ENCODE measurements around the gene C21orf58. TPM values are rescaled to one million over a fixed set of nuclear protein-coding genes. Genes with fewer than 3 reads are reported as not detected.
"Not testable (repeated sequence)": the region's sequence is repeated elsewhere in the genome, so short reads cannot be mapped to it uniquely, and the experiment has no call there.

Gene C21orf58
- total RNA-seq: 10 to 100 TPM; 59.0 to 65.4 TPM

GRCh38 chr21:46323710-46324389 lies at the start of gene C21orf58, which contains the start of gene PCNT:
C21orf58 (minus strand) TSS chr21:46323870; CDS start chr21:46322738, 1,132 bp downstream.
PCNT (plus strand) TSS chr21:46324156; CDS start chr21:46324229, 73 bp downstream.
- peak within 1 kb of the TSS; percentile 99 for H3K27ac Mint-ChIP-seq
- peaks cover 59% of the 10 kb centered on the region for H3K36me3 Mint-ChIP-seq (ENCODE audit: low read depth)
- DNase-seq (peak; percentile 98), ATAC-seq (peak; percentile 87)
- peaks cover 46% of the 10 kb centered on the region for H3K4me1 Mint-ChIP-seq (ENCODE audit: low read depth)
- ChIA-PET CTCF (no interaction called here), POLR2A (interaction anchor here (0.8 to 1.4 kb wide), 6 partner anchors 27 to 132 kb away, joined by 3 to 8 read pairs (median 5); partner anchors contain the start of genes MCM3AP and YBEY)
- H3K27me3 Mint-ChIP-seq (ENCODE audit: low read depth): no peaks in the 10 kb centered on the region
- peak within 1 kb of the TSS; percentile 96 for H3K4me3 Mint-ChIP-seq
- H3K9me3 Mint-ChIP-seq (ENCODE audit: insufficient read depth): no peaks in the 10 kb centered on the region

- POLR2A ChIA-PET; H3K9me3 Mint-ChIP-seq (ENCODE audit: insufficient read depth); DNase-seq; ATAC-seq; H3K4me3 Mint-ChIP-seq; CTCF ChIA-PET; H3K27me3 Mint-ChIP-seq (ENCODE audit: low read depth); H3K27ac Mint-ChIP-seq: not testable (repeated sequence)
- H3K36me3 Mint-ChIP-seq (ENCODE audit: low read depth): peaks cover 42% of the 10 kb centered on the region
- peaks cover 23% of the 10 kb centered on the region for H3K4me1 Mint-ChIP-seq (ENCODE audit: low read depth)
Observed at GRCh38 chr21:46372947-46373346, 49.3 kb upstream of the C21orf58 start.

- no peaks in the 10 kb centered on the region for H3K9me3 Mint-ChIP-seq (ENCODE audit: insufficient read depth)
- H3K4me1 Mint-ChIP-seq (ENCODE audit: low read depth): peaks cover 29% of the 10 kb centered on the region
- peaks cover 46% of the 10 kb centered on the region for H3K36me3 Mint-ChIP-seq (ENCODE audit: low read depth)
- H3K27me3 Mint-ChIP-seq (ENCODE audit: low read depth): no peaks in the 10 kb centered on the region
- ChIA-PET CTCF (no interaction called here), POLR2A (no interaction called here)
- ATAC-seq (no peak), DNase-seq (no peak)
- peak overlapping the region; percentile 67 for H3K27ac Mint-ChIP-seq
- no peak overlapping the region for H3K4me3 Mint-ChIP-seq
Observed at GRCh38 chr21:46372014-46372485, 48.4 kb upstream of the C21orf58 start.

- Mint-ChIP-seq H3K36me3 (ENCODE audit: low read depth) (peaks cover 50% of the 10 kb centered on the region), H3K9me3 (ENCODE audit: insufficient read depth) (no peaks in the 10 kb centered on the region), H3K27me3 (ENCODE audit: low read depth) (no peaks in the 10 kb centered on the region), H3K4me3 (no peak overlapping the region), H3K4me1 (ENCODE audit: low read depth) (peaks cover 32% of the 10 kb centered on the region), H3K27ac (peak overlapping the region; percentile 67)
- CTCF ChIA-PET: no interaction called here
- DNase-seq (no peak), ATAC-seq (no peak)
- POLR2A ChIA-PET: interaction anchor here (0.6 kb wide), 1 partner anchor 73 kb away, joined by 3 read pairs; no protein-coding TSS in a partner anchor
Observed at GRCh38 chr21:46371204-46372013, 47.7 kb upstream of the C21orf58 start.

GRCh38 chr21:46369520-46370235 lies 46.0 kb upstream of the C21orf58 start:
- Mint-ChIP-seq H3K27ac (peak overlapping the region; percentile 83), H3K9me3 (ENCODE audit: insufficient read depth) (no peaks in the 10 kb centered on the region), H3K4me3 (peak overlapping the region; percentile 65), H3K27me3 (ENCODE audit: low read depth) (no peaks in the 10 kb centered on the region), H3K4me1 (ENCODE audit: low read depth) (peaks cover 33% of the 10 kb centered on the region), H3K36me3 (ENCODE audit: low read depth) (peaks cover 63% of the 10 kb centered on the region)
- DNase-seq (no peak), ATAC-seq (no peak)
- ChIA-PET CTCF (interaction anchor here (0.9 to 1.4 kb wide), 2 partner anchors 9 to 44 kb away, joined by 3 read pairs; a partner anchor contains a TSS), POLR2A (no interaction called here)

- peaks cover 63% of the 10 kb centered on the region for H3K36me3 Mint-ChIP-seq (ENCODE audit: low read depth)
- CTCF ChIA-PET: interaction anchor here (1.1 to 1.4 kb wide), 2 partner anchors 43 to 55 kb away, joined by 3 read pairs; a partner anchor contains a TSS
- H3K4me1 Mint-ChIP-seq (ENCODE audit: low read depth): peaks cover 33% of the 10 kb centered on the region
- DNase-seq: peak; percentile 81
- H3K9me3 Mint-ChIP-seq (ENCODE audit: insufficient read depth): no peaks in the 10 kb centered on the region
- peak; percentile 89 for ATAC-seq
- POLR2A ChIA-PET: interaction anchor here (0.6 to 1.2 kb wide), 2 partner anchors 55 to 152 kb away, joined by 4 read pairs; no protein-coding TSS in a partner anchor
- H3K4me3 Mint-ChIP-seq: peak overlapping the region; percentile 65
- no peaks in the 10 kb centered on the region for H3K27me3 Mint-ChIP-seq (ENCODE audit: low read depth)
- H3K27ac Mint-ChIP-seq: peak overlapping the region; percentile 83
Observed at GRCh38 chr21:46368533-46369285, 45.0 kb upstream of the C21orf58 start.

- Mint-ChIP-seq H3K36me3 (ENCODE audit: low read depth) (peaks cover 59% of the 10 kb centered on the region), H3K4me1 (ENCODE audit: low read depth) (peaks cover 33% of the 10 kb centered on the region), H3K9me3 (ENCODE audit: insufficient read depth) (no peaks in the 10 kb centered on the region), H3K4me3 (no peak overlapping the region), H3K27ac (no peak overlapping the region), H3K27me3 (ENCODE audit: low read depth) (no peaks in the 10 kb centered on the region)
- DNase-seq (no peak), ATAC-seq (no peak)
- ChIA-PET CTCF (no interaction called here), POLR2A (interaction anchor here (1.1 kb wide), 1 partner anchor 59 kb away, joined by 3 read pairs; no protein-coding TSS in a partner anchor)
Observed at GRCh38 chr21:46366966-46367365, 43.3 kb upstream of the C21orf58 start.

GRCh38 chr21:46366561-46366960 lies 42.9 kb upstream of the C21orf58 start:
- Mint-ChIP-seq H3K27me3 (ENCODE audit: low read depth) (no peaks in the 10 kb centered on the region), H3K9me3 (ENCODE audit: insufficient read depth) (no peaks in the 10 kb centered on the region), H3K4me3 (no peak overlapping the region), H3K27ac (no peak overlapping the region), H3K4me1 (ENCODE audit: low read depth) (peaks cover 31% of the 10 kb centered on the region), H3K36me3 (ENCODE audit: low read depth) (peaks cover 59% of the 10 kb centered on the region)
- ChIA-PET POLR2A (no interaction called here), CTCF (no interaction called here)
- ATAC-seq (no peak), DNase-seq (no peak)

GRCh38 chr21:46366091-46366490 lies 42.4 kb upstream of the C21orf58 start:
- no peaks in the 10 kb centered on the region for H3K27me3 Mint-ChIP-seq (ENCODE audit: low read depth)
- POLR2A ChIA-PET: no interaction called here
- CTCF ChIA-PET: no interaction called here

GRCh38 chr21:46363698-46364097 lies 40.0 kb upstream of the C21orf58 start:
- DNase-seq (no peak), ATAC-seq (no peak)
- Mint-ChIP-seq H3K4me3 (no peak overlapping the region), H3K27me3 (ENCODE audit: low read depth) (no peaks in the 10 kb centered on the region), H3K4me1 (ENCODE audit: low read depth) (peaks cover 16% of the 10 kb centered on the region), H3K9me3 (ENCODE audit: insufficient read depth) (no peaks in the 10 kb centered on the region), H3K36me3 (ENCODE audit: low read depth) (peaks cover 55% of the 10 kb centered on the region), H3K27ac (no peak overlapping the region)
- CTCF ChIA-PET: no interaction called here
- POLR2A ChIA-PET: interaction anchor here (0.6 kb wide), 1 partner anchor 52 kb away, joined by 3 read pairs; no protein-coding TSS in a partner anchor

More at GRCh38 chr21:46366091-46366490, 42.4 kb upstream of the C21orf58 start:
- H3K4me3 Mint-ChIP-seq: no peak overlapping the region
- no peaks in the 10 kb centered on the region for H3K9me3 Mint-ChIP-seq (ENCODE audit: insufficient read depth)
- peaks cover 59% of the 10 kb centered on the region for H3K36me3 Mint-ChIP-seq (ENCODE audit: low read depth)
- no peak overlapping the region for H3K27ac Mint-ChIP-seq
- peaks cover 27% of the 10 kb centered on the region for H3K4me1 Mint-ChIP-seq (ENCODE audit: low read depth)
- ATAC-seq (no peak), DNase-seq (no peak)

- Mint-ChIP-seq H3K27ac (no peak overlapping the region), H3K4me3 (no peak overlapping the region), H3K9me3 (ENCODE audit: insufficient read depth) (no peaks in the 10 kb centered on the region), H3K4me1 (ENCODE audit: low read depth) (peaks cover 10% of the 10 kb centered on the region), H3K27me3 (ENCODE audit: low read depth) (no peaks in the 10 kb centered on the region), H3K36me3 (ENCODE audit: low read depth) (peaks cover 55% of the 10 kb centered on the region)
- no peak for DNase-seq
- ATAC-seq: no peak
- ChIA-PET POLR2A (interaction anchor here (0.6 kb wide), 1 partner anchor 53 kb away, joined by 3 read pairs; no protein-coding TSS in a partner anchor), CTCF (no interaction called here)
Observed at GRCh38 chr21:46362946-46363345, 39.3 kb upstream of the C21orf58 start.
